RWPE2 (cell line): Measurements from ENCODE around the gene MMP14.
A peak's percentile ranks its signal among the peaks of the same experiment; 100 is the strongest.

ENCODE experiments used
- ATAC-seq: fragments of 200-7000 bp; cut with Tn5 transposase; 3 replicates; pipeline ENCODE4 v1.9.1; 2021; ENCODE audit warnings: low read depth
- DNase-seq: peaks from one replicate; pipeline ENCODE4 v3.0.0-alpha.2; 2020; ENCODE audit warnings: low spot score
- H3K27ac ChIP-seq: fragments of 450-650 bp; 2 replicates; pipeline ENCODE4 v1.5.1; 2017; ENCODE audit warnings: mild to moderate bottlenecking; ENCODE audit not compliant: poor library complexity, severe bottlenecking
- H3K27me3 ChIP-seq: fragments of 250-450 bp; sonication (Bioruptor Pico); 2 replicates; pipeline ENCODE4 v1.5.1; 2021; ENCODE audit warnings: mild to moderate bottlenecking, moderate library complexity; ENCODE audit not compliant: insufficient read depth, poor library complexity, severe bottlenecking
- H3K36me3 ChIP-seq: fragments of 250-450 bp; sonication (Bioruptor Pico); 2 replicates; pipeline ENCODE4 v1.5.1; 2020; ENCODE audit warnings: low read depth, mild to moderate bottlenecking, moderate library complexity
- H3K4me1 ChIP-seq: fragments of 250-450 bp; sonication (Bioruptor Pico); 2 replicates; pipeline ENCODE4 v1.5.1; 2021; ENCODE audit warnings: mild to moderate bottlenecking, moderate library complexity; ENCODE audit not compliant: insufficient read depth, poor library complexity, severe bottlenecking
- H3K4me3 ChIP-seq: fragments of 250-450 bp; sonication (Bioruptor Pico); 2 replicates; pipeline ENCODE4 v1.5.1; 2021; ENCODE audit warnings: mild to moderate bottlenecking, moderate library complexity; ENCODE audit not compliant: severe bottlenecking
- H3K9me3 ChIP-seq: fragments of 250-450 bp; sonication (Bioruptor Pico); 2 replicates; pipeline ENCODE4 v1.5.1; 2021; ENCODE audit warnings: mild to moderate bottlenecking, moderate library complexity; ENCODE audit not compliant: severe bottlenecking
- TF ChIP-seq, protein P1 (sequence below): fragments of 450-650 bp; IDR thresholded peaks from one replicate; pipeline ENCODE4 v1.5.1; 2017; ENCODE audit warnings: mild to moderate bottlenecking, moderate library complexity; ENCODE audit not compliant: poor library complexity, severe bottlenecking

MMP14 gene

GRCh38 chr14:22807432-22808087 lies 28.8 kb upstream of the MMP14 start:
- ATAC-seq (peak; percentile 96), DNase-seq (no peak)
- Histone ChIP-seq H3K36me3 (no peaks in the 10 kb centered on the region), H3K4me1 (peaks cover 20% of the 10 kb centered on the region), H3K27me3 (no peaks in the 10 kb centered on the region), H3K9me3 (no peaks in the 10 kb centered on the region), H3K4me3 (no peak overlapping the region), H3K27ac (peak overlapping the region; percentile 79)
- TF ChIP-seq, protein P1, sequence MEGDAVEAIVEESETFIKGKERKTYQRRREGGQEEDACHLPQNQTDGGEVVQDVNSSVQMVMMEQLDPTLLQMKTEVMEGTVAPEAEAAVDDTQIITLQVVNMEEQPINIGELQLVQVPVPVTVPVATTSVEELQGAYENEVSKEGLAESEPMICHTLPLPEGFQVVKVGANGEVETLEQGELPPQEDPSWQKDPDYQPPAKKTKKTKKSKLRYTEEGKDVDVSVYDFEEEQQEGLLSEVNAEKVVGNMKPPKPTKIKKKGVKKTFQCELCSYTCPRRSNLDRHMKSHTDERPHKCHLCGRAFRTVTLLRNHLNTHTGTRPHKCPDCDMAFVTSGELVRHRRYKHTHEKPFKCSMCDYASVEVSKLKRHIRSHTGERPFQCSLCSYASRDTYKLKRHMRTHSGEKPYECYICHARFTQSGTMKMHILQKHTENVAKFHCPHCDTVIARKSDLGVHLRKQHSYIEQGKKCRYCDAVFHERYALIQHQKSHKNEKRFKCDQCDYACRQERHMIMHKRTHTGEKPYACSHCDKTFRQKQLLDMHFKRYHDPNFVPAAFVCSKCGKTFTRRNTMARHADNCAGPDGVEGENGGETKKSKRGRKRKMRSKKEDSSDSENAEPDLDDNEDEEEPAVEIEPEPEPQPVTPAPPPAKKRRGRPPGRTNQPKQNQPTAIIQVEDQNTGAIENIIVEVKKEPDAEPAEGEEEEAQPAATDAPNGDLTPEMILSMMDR, result no peak

DNA sequence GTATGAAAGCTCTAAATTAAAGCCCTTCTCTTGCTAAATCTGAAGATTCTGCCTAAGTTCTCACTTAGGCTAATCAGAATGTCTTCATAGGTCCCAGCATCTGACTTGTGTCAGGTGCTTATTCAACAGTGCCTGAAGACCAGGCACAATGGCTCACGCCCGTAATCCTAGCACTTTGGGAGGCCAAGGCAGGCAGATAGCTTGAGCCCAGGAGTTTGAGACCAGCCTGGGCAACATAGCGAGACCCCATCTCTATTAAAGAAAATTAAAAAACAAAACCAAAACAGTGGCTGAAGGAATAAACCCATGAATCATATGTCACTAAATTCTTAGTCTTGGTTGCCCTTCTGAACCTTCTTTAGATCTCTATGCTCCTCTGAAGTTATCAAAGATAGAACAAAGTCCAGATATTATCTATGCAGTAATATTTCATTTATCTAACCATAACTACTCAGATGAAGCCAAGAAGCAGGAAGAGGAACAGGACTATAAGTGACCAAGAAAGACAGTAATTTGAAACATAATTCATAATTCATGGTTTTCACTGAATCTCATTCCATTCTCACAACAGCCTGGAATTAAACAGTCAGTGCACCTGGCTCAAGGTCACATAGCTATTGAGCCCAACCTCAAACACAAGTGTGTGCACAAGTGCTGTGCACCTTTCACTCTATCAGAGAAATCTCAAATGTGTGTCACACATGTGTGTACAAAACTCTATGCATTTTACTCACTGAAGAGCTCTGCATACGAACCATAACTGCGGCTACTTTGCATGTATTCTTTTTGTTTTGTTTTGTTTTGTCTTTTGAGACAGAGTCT lies 27.8 kb upstream of the MMP14 start:
- no peaks in the 10 kb centered on the region for H3K9me3 ChIP-seq
- H3K27ac ChIP-seq, result peak overlapping the region; percentile 79
- no peaks in the 10 kb centered on the region for H3K27me3 ChIP-seq
- peaks cover 20% of the 10 kb centered on the region for H3K4me1 ChIP-seq
- TF ChIP-seq, protein P1, result no peak
- H3K4me3 ChIP-seq, result no peak overlapping the region
- H3K36me3 ChIP-seq, result no peaks in the 10 kb centered on the region
- no peak for DNase-seq
- ATAC-seq, result no peak

DNA sequence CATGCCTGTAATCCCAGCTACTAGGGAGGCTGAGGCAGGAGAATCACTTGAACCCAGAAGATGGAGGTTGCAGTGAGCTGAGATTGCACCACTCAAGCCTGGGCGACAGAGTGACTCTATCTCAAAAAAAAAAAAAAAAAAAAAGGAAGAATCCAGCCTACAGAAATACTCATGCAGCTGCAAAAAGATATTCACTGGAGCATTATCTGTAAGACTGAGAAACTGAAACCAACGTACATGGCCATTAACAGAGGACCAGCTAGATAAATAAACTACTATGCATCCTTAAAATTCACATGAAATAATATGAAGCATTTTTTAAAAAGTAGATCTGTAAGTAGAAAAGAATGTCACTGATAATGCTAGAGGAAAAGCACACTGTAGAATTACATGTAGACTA lies 24.7 kb upstream of the MMP14 start:
- DNase-seq, result no peak

DNA sequence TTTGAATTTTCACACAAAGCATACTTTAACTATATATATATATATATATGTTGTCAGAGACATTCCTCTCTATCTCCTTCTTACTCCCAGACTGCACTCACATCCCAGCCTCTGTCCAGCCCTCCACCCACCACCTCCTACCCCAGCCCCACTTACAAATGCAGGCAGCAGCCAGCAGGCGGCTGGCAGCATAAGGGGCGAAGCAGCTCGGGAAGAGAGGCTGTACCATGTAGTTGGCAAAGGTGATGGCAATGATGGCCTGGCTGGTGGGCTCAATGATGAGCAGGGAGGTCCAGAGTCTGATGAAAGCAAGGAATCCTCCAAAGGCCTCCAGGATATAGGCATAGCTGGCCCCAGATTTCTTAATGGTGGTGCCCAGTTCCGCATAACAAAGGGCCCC lies 23.6 kb upstream of the MMP14 start:
- H3K27me3 ChIP-seq, result no peaks in the 10 kb centered on the region
- no peaks in the 10 kb centered on the region for H3K9me3 ChIP-seq
- peaks cover 15% of the 10 kb centered on the region for H3K4me1 ChIP-seq
- H3K4me3 ChIP-seq, result no peak overlapping the region
- H3K36me3 ChIP-seq, result no peaks in the 10 kb centered on the region
- TF ChIP-seq, protein P1, result no peak
- DNase-seq (no peak), ATAC-seq (no peak)
- H3K27ac ChIP-seq, result no peak overlapping the region

More for the DNA sequence above, 24.7 kb upstream of the MMP14 start:
- Histone ChIP-seq H3K9me3 (no peaks in the 10 kb centered on the region), H3K27me3 (no peaks in the 10 kb centered on the region), H3K4me3 (no peak overlapping the region), H3K4me1 (peaks cover 23% of the 10 kb centered on the region), H3K27ac (no peak overlapping the region), H3K36me3 (no peaks in the 10 kb centered on the region)
- ATAC-seq, result no peak
- TF ChIP-seq, protein P1, result no peak

DNA sequence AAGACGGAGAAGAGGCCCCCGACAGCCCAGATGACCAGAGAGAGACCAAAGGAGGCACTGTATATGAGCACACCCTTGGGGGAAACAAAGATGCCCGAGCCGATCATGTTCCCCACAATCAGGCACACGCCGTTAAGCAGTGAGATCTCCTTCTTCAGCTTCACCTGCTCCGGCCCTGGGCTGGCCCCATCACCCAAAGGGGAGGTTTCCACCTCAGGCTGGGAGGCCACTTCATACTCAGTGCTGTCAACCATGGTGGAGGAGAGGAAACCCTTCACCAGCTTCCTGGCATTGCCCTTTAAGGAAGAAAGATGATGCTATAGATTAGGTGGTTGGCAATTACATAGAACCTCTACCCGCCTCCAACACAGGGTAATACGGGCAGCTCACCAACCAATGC lies 23.2 kb upstream of the MMP14 start:
- no peak for ATAC-seq
- H3K4me3 ChIP-seq, result no peak overlapping the region
- H3K4me1 ChIP-seq, result peaks cover 11% of the 10 kb centered on the region

More for the DNA sequence above, 23.2 kb upstream of the MMP14 start:
- Histone ChIP-seq H3K9me3 (no peaks in the 10 kb centered on the region), H3K27me3 (no peaks in the 10 kb centered on the region), H3K36me3 (no peaks in the 10 kb centered on the region), H3K27ac (no peak overlapping the region)
- DNase-seq, result no peak
- TF ChIP-seq, protein P1, result no peak
